GM12875 (cell line): ENCODE measurements around the gene UBE2G2.

Source experiments
- H3K4me3 ChIP-seq: one replicate; pipeline ENCODE4 v1.5.1; 2011; ENCODE audit warnings: low read depth, low read length, control low read depth
- CTCF ChIP-seq: IDR thresholded peaks from 2 replicates; pipeline ENCODE4 v1.5.1; 2011; ENCODE audit warnings: low read depth, mild to moderate bottlenecking, control low read depth, inconsistent platforms, low read length, moderate library complexity, borderline replicate concordance; ENCODE audit not compliant: insufficient read depth

Gene UBE2G2

GRCh38 chr21:44795342-44795741 lies 6.3 kb downstream of the UBE2G2 start:
- no peak for TF ChIP-seq CTCF
- H3K4me3 ChIP-seq = no peak overlapping the region

- H3K4me3 ChIP-seq = no peak overlapping the region
- no peak for TF ChIP-seq CTCF
Measured at GRCh38 chr21:44793592-44794374, 7.8 kb downstream of the UBE2G2 start.

GRCh38 chr21:44792702-44793591 lies 8.7 kb downstream of the UBE2G2 start:
- TF ChIP-seq CTCF = peak; percentile 63
- no peak overlapping the region for H3K4me3 ChIP-seq

GRCh38 chr21:44791993-44792392 lies 9.6 kb downstream of the UBE2G2 start:
- no peak for TF ChIP-seq CTCF
- no peak overlapping the region for H3K4me3 ChIP-seq

- TF ChIP-seq CTCF = no peak
- H3K4me3 ChIP-seq = no peak overlapping the region
Measured at GRCh38 chr21:44791246-44791645, 10.4 kb downstream of the UBE2G2 start.

GRCh38 chr21:44790368-44790767 lies 11.3 kb downstream of the UBE2G2 start:
- TF ChIP-seq CTCF = no peak
- no peak overlapping the region for H3K4me3 ChIP-seq
